GM18861 (cell line): Measurements from ENCODE around the gene HCK.

Experiments
- ATAC-seq: cut with Tn5 transposase; IDR thresholded peaks from one replicate; pipeline ENCODE4 v1.9.1; 2021; ENCODE audit not compliant: unreplicated experiment

Gene HCK

GRCh38 chr20:32052090-32052777 lies at the start of gene HCK:
Gene HCK (plus strand): TSS chr20:32052242.
- ATAC-seq, result no peak

- ATAC-seq, result no peak
These were observed 48.7 kb upstream of the HCK start for GRCh38 chr20:32003325-32003724.

GRCh38 chr20:32004963-32005362 lies 47.1 kb upstream of the HCK start:
- ATAC-seq, result no peak

GRCh38 chr20:32006053-32006452 lies 46.0 kb upstream of the HCK start:
- ATAC-seq, result no peak

GRCh38 chr20:32006841-32007786 lies 44.9 kb upstream of the HCK start:
- no peak for ATAC-seq

GRCh38 chr20:32007787-32008616 lies 44.0 kb upstream of the HCK start:
- no peak for ATAC-seq

GRCh38 chr20:32009564-32009963 lies 42.5 kb upstream of the HCK start:
- ATAC-seq, result no peak

GRCh38 chr20:32010101-32010500 lies 41.9 kb upstream of the HCK start, which contains the start of gene CCM2L:
Gene CCM2L (plus strand): TSS chr20:32010438. CDS start chr20:32010455, 17 bp downstream.
- ATAC-seq, result no peak

GRCh38 chr20:32010666-32011065 lies 41.4 kb upstream of the HCK start:
- no peak for ATAC-seq

GRCh38 chr20:32012159-32012688 lies 39.8 kb upstream of the HCK start:
- ATAC-seq, result no peak

GRCh38 chr20:32013326-32013725 lies 38.7 kb upstream of the HCK start:
- ATAC-seq, result no peak

- ATAC-seq, result no peak
These were observed 34.3 kb upstream of the HCK start for GRCh38 chr20:32017711-32018251.

GRCh38 chr20:32018269-32019155 lies 33.5 kb upstream of the HCK start:
- ATAC-seq, result no peak

GRCh38 chr20:32019156-32019510 lies 32.9 kb upstream of the HCK start:
- ATAC-seq, result no peak

GRCh38 chr20:32019563-32020463 lies 32.2 kb upstream of the HCK start:
- no peak for ATAC-seq

GRCh38 chr20:32021091-32021490 lies 31.0 kb upstream of the HCK start:
- ATAC-seq, result no peak

- no peak for ATAC-seq
These were observed 27.3 kb upstream of the HCK start for GRCh38 chr20:32024683-32025295.

GRCh38 chr20:32027643-32028042 lies 24.4 kb upstream of the HCK start:
- ATAC-seq, result no peak
